BJ (cell line): ENCODE data around the gene MED19. TPM values are rescaled to one million over a fixed set of nuclear protein-coding genes. Genes with fewer than 3 reads are reported as not detected.
A peak's percentile ranks its signal among the peaks of the same experiment; 100 is the strongest.

ENCODE experiments used
- CTCF ChIA-PET: fragments of 350-600 bp; formaldehyde crosslinking; extraction: SDS; loops from one replicate; lab custom pipeline; 2021; ENCODE audit warnings: antibody characterized with exemption, inconsistent platforms; lab: Yijun Ruan, JAX
- POLR2A ChIA-PET: fragments of 300-600 bp; sonication (Branson Sonifier 250); formaldehyde crosslinking; extraction: SDS; loops from one replicate; lab custom pipeline; 2021; ENCODE audit warnings: antibody characterized with exemption; lab: Charles Lee
- DNase-seq: peaks from one replicate; pipeline ENCODE4 v3.0.0-alpha.2; 2011; ENCODE audit warnings: low read depth
- H3K27me3 ChIP-seq: 2 replicates; pipeline ENCODE4 v1.6.0; 2011; ENCODE audit warnings: low read length; ENCODE audit not compliant: control insufficient read depth, insufficient read depth
- H3K36me3 ChIP-seq: 2 replicates; pipeline ENCODE4 v1.5.1; 2011; ENCODE audit warnings: low read length; ENCODE audit not compliant: control insufficient read depth, insufficient read depth
- H3K4me3 ChIP-seq: 2 replicates; pipeline ENCODE4 v1.5.1; 2011; ENCODE audit warnings: low read depth, mild to moderate bottlenecking, control low read depth, low read length
- polyA plus RNA-seq: library from polyadenylated mRNA; depleted of rRNA; stranded (reverse); fragments of >200 nt; gene quantifications from 2 replicates; pipeline ENCODE4 v1.2.3, GENCODE V29; 2011
- TF ChIP-seq, protein P1 (sequence below): IDR thresholded peaks from 2 replicates; pipeline ENCODE4 v1.5.1; 2011; ENCODE audit warnings: low read depth, mild to moderate bottlenecking, control low read depth, inconsistent platforms, low read length, moderate library complexity; ENCODE audit not compliant: insufficient read depth

The MED19 gene
- polyA plus RNA-seq, 1 experiment: 28.4 TPM

DNA sequence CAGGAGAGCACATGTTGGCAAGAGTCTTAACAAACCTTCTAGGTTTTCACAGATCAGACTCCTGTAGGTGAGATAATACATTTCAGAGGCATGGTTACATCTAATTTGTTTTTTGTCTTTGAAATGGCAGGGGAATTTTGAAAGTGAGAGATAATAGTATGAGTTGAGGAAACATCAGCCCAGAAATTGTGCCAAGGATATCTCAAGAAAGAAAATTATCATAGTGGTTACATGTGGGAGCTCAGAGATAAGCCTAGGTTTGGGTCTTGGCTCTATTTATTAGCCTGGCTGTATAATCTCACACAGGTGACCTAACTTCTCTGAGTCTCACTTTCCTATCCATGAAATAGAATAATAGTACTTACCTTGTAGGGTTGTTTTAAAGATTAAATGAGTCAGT is 39.2 kb upstream of the MED19 start:
- ChIA-PET CTCF (interaction anchor here (0.6 to 3.5 kb wide), 9 partner anchors 10 to 755 kb away, joined by 3 to 43 read pairs (median 3); partner anchors contain the start of gene CTNND1), POLR2A (interaction anchor here (1.0 kb wide), 1 partner anchor 50 kb away, joined by 3 read pairs; no protein-coding TSS in a partner anchor)
- DNase-seq: no peak
- H3K4me3 ChIP-seq: no peak overlapping the region
- TF ChIP-seq, protein P1, sequence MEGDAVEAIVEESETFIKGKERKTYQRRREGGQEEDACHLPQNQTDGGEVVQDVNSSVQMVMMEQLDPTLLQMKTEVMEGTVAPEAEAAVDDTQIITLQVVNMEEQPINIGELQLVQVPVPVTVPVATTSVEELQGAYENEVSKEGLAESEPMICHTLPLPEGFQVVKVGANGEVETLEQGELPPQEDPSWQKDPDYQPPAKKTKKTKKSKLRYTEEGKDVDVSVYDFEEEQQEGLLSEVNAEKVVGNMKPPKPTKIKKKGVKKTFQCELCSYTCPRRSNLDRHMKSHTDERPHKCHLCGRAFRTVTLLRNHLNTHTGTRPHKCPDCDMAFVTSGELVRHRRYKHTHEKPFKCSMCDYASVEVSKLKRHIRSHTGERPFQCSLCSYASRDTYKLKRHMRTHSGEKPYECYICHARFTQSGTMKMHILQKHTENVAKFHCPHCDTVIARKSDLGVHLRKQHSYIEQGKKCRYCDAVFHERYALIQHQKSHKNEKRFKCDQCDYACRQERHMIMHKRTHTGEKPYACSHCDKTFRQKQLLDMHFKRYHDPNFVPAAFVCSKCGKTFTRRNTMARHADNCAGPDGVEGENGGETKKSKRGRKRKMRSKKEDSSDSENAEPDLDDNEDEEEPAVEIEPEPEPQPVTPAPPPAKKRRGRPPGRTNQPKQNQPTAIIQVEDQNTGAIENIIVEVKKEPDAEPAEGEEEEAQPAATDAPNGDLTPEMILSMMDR: no peak
- no peaks in the 10 kb centered on the region for H3K36me3 ChIP-seq
- no peaks in the 10 kb centered on the region for H3K27me3 ChIP-seq

DNA sequence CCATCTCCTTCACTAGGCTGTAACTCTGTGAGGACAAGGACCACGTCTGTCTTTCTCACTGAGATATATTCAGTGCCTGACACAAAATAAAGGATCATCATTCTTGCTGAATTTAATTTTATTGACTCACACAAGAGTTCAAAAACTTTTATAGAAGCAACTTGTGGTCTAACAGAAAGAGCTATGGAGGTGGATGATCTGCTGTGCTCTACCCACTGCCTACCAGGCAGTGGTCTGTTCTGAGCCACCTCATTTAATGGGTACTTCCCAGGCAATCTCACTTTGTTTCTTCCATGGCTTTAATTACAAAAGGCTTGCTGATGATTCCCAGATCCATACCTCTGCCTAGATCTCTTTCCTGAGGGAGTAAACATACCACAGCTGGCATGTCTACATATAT is 34.9 kb upstream of the MED19 start:
- no peaks in the 10 kb centered on the region for H3K27me3 ChIP-seq
- TF ChIP-seq, protein P1: no peak
- ChIA-PET POLR2A (no interaction called here), CTCF (interaction anchor here (2.0 to 3.5 kb wide), 2 partner anchors 18 to 53 kb away, joined by 5 to 21 read pairs; no protein-coding TSS in a partner anchor)
- no peak overlapping the region for H3K4me3 ChIP-seq
- DNase-seq: no peak
- H3K36me3 ChIP-seq: peaks cover 15% of the 10 kb centered on the region

GRCh38 chr11:57745206-57745605 is 33.2 kb upstream of the MED19 start:
- POLR2A ChIA-PET: no interaction called here
- H3K36me3 ChIP-seq: peaks cover 15% of the 10 kb centered on the region
- CTCF ChIA-PET: interaction anchor here (1.9 to 2.0 kb wide), 2 partner anchors 56 to 769 kb away, joined by 4 to 10 read pairs; no protein-coding TSS in a partner anchor
- TF ChIP-seq, protein P1: no peak
- no peaks in the 10 kb centered on the region for H3K27me3 ChIP-seq
- no peak overlapping the region for H3K4me3 ChIP-seq
- DNase-seq: no peak

DNA sequence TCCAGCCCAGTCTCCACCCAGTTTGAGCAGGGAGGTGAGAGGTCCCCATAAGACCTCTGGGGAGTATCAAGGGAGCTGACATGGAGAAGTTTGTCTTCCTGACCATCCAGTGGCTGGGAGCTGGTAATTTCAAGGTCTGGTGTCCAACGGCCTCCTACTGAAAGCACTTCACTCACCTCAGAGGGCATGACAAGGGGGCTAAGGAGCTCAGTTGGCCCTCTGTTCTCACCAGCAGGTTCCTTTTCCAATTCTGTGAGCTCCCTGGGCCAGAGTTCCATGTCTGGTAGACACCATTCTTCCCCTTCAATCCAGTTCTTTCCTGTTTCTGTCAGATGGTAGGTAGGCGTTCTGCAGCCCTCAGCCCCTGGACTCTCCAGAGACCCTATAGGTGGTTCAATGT is 32.3 kb upstream of the MED19 start:
- CTCF ChIA-PET: interaction anchor here (2.0 kb wide), 1 partner anchor 57 kb away, joined by 10 read pairs; no protein-coding TSS in a partner anchor

GRCh38 chr11:57742087-57742452 is 30.1 kb upstream of the MED19 start:
- peak overlapping the region; percentile 84 for H3K4me3 ChIP-seq
- TF ChIP-seq, protein P1: no peak
- DNase-seq: no peak
- CTCF ChIA-PET: interaction anchor here (1.5 kb wide), 1 partner anchor 59 kb away, joined by 9 read pairs; no protein-coding TSS in a partner anchor
- peaks cover 17% of the 10 kb centered on the region for H3K36me3 ChIP-seq
- POLR2A ChIA-PET: interaction anchor here (0.6 to 1.3 kb wide), 3 partner anchors 30 to 805 kb away, joined by 3 to 6 read pairs (median 6); partner anchors contain the start of gene MED19
- H3K27me3 ChIP-seq: no peaks in the 10 kb centered on the region

More for the DNA sequence above, 32.3 kb upstream of the MED19 start:
- Histone ChIP-seq H3K36me3 (peaks cover 15% of the 10 kb centered on the region), H3K27me3 (no peaks in the 10 kb centered on the region), H3K4me3 (no peak overlapping the region)
- POLR2A ChIA-PET: no interaction called here
- TF ChIP-seq, protein P1: no peak
- no peak for DNase-seq
